Hematopoietic multipotent progenitor cell treated with erythropoietin and hydrocortisone succinate and interleukin-3 and kit ligand, for 15 days (in vitro differentiated cells): ENCODE measurements around the gene KCNE2.

Experiments
- DNase-seq: peaks from one replicate; pipeline ENCODE4 v3.0.0-alpha.2; 2015; ENCODE audit warnings: low spot score

The KCNE2 gene

GRCh38 chr21:34363733-34364132, at the start of gene KCNE2:
KCNE2 (plus strand) TSS chr21:34364006; CDS start chr21:34370479, 6,473 bp downstream.
- DNase-seq = no peak

- no peak for DNase-seq
These were observed 44.2 kb upstream of the KCNE2 start for GRCh38 chr21:34319585-34319984.

GRCh38 chr21:34320011-34320410, 43.8 kb upstream of the KCNE2 start:
- DNase-seq = no peak

- DNase-seq = no peak
These were observed 33.8 kb upstream of the KCNE2 start for GRCh38 chr21:34330055-34330454.

GRCh38 chr21:34331726-34332125, 32.1 kb upstream of the KCNE2 start:
- DNase-seq = no peak

GRCh38 chr21:34332347-34332746, 31.5 kb upstream of the KCNE2 start:
- no peak for DNase-seq

GRCh38 chr21:34333121-34333739, 30.6 kb upstream of the KCNE2 start:
- no peak for DNase-seq

GRCh38 chr21:34335316-34335715, 28.5 kb upstream of the KCNE2 start:
- no peak for DNase-seq

GRCh38 chr21:34336245-34336644, 27.6 kb upstream of the KCNE2 start:
- no peak for DNase-seq

GRCh38 chr21:34336756-34337391, 26.9 kb upstream of the KCNE2 start:
- no peak for DNase-seq

GRCh38 chr21:34337741-34338140, 26.1 kb upstream of the KCNE2 start:
- no peak for DNase-seq

- DNase-seq = no peak
These were observed 25.6 kb upstream of the KCNE2 start for GRCh38 chr21:34338226-34338625.

GRCh38 chr21:34340061-34340460, 23.7 kb upstream of the KCNE2 start:
- DNase-seq = no peak

GRCh38 chr21:34342476-34342875, 21.3 kb upstream of the KCNE2 start:
- DNase-seq = no peak

- no peak for DNase-seq
These were observed 20.5 kb upstream of the KCNE2 start for GRCh38 chr21:34343347-34343746.

GRCh38 chr21:34343838-34344381, 19.9 kb upstream of the KCNE2 start:
- DNase-seq = no peak

- no peak for DNase-seq
These were observed 19.2 kb upstream of the KCNE2 start for GRCh38 chr21:34344584-34344983.

GRCh38 chr21:34345091-34345871, 18.5 kb upstream of the KCNE2 start:
- no peak for DNase-seq

GRCh38 chr21:34345892-34346291, 17.9 kb upstream of the KCNE2 start:
- DNase-seq = no peak

- no peak for DNase-seq
These were observed 14.8 kb upstream of the KCNE2 start for GRCh38 chr21:34348890-34349519.

- DNase-seq = no peak
These were observed 12.0 kb upstream of the KCNE2 start for GRCh38 chr21:34351786-34352241.

GRCh38 chr21:34352556-34352955, 11.2 kb upstream of the KCNE2 start:
- DNase-seq = no peak
